ENCODE data around the gene FBXL19.
A peak's percentile ranks its signal among the peaks of the same experiment; 100 is the strongest.

FBXL19 gene

DNA sequence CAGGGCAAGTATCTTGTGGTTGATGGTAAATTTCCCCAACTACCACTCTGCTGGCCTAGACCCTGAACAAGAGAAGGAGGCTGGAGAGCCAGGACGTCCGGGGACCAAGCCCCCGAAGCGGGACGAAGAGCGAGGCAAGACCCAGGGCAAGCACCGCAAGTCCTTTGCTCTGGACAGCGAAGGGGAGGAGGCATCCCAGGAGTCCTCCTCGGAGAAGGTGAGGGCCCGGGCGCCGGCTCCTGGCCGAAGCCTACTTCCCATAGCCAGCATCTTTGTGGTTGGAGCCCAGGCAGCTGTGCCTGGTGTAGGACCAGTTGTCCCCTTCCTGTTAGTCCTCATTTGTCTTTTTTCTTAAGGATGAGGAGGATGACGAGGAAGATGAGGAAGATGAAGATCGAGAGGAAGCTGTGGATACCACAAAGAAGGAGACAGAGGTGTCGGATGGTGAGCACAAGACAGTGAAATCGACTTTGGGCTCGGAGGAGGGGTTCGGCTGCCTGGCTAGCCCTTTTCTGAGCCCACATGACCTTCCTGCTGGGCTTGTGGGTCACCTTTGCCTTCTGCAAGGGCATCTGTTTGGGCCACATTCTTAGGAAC, 46.0 kb downstream of the FBXL19 start:
- Histone ChIP-seq H3K27ac (ENCODE audit: extremely low read depth, low read depth, low read length) (no peak overlapping the region), H3K4me3 (ENCODE audit: low read depth, low read length) (no peak overlapping the region), H3K9me3 (ENCODE audit: control insufficient read depth, insufficient read depth, low read depth, low read length) (no peaks in the 10 kb centered on the region), H3K4me1 (ENCODE audit: control insufficient read depth, insufficient read depth, low read length) (no peaks in the 10 kb centered on the region), H3K36me3 (ENCODE audit: control insufficient read depth in 2 of 2, insufficient read depth in 1 of 2, low read length in 2 of 2) (peaks cover 69 to 92% of the 10 kb centered on the region in 2 experiments)
- no peak for TF ChIP-seq ZNF16 (tag by site-specific recombination; IDR thresholded peaks at IDR 0.05; ENCODE audit: low read depth)
- no peak for TF ChIP-seq ZNF398 (tag by site-specific recombination; IDR thresholded peaks at IDR 0.05)
- no peak for TF ChIP-seq SCRT2 (tag by site-specific recombination; IDR thresholded peaks at IDR 0.05)
- no peak for TF ChIP-seq ZNF175 (tag by site-specific recombination; IDR thresholded peaks at IDR 0.05)
- TF ChIP-seq ZNF423 (tag by site-specific recombination; IDR thresholded peaks at IDR 0.05): no peak
- TF ChIP-seq, protein P1, sequence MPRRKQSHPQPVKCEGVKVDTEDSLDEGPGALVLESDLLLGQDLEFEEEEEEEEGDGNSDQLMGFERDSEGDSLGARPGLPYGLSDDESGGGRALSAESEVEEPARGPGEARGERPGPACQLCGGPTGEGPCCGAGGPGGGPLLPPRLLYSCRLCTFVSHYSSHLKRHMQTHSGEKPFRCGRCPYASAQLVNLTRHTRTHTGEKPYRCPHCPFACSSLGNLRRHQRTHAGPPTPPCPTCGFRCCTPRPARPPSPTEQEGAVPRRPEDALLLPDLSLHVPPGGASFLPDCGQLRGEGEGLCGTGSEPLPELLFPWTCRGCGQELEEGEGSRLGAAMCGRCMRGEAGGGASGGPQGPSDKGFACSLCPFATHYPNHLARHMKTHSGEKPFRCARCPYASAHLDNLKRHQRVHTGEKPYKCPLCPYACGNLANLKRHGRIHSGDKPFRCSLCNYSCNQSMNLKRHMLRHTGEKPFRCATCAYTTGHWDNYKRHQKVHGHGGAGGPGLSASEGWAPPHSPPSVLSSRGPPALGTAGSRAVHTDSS (tag by site-specific recombination; IDR thresholded peaks at IDR 0.05): peak; percentile 96
- POLR2A ChIA-PET: interaction anchor here (0.6 to 2.6 kb wide), 3 partner anchors 10 to 293 kb away, joined by 3 to 11 read pairs (median 9); no protein-coding TSS in a partner anchor
- CTCF ChIA-PET: interaction anchor here (0.8 to 1.1 kb wide), 3 partner anchors 16 to 27 kb away, joined by 3 read pairs; no protein-coding TSS in a partner anchor

DNA sequence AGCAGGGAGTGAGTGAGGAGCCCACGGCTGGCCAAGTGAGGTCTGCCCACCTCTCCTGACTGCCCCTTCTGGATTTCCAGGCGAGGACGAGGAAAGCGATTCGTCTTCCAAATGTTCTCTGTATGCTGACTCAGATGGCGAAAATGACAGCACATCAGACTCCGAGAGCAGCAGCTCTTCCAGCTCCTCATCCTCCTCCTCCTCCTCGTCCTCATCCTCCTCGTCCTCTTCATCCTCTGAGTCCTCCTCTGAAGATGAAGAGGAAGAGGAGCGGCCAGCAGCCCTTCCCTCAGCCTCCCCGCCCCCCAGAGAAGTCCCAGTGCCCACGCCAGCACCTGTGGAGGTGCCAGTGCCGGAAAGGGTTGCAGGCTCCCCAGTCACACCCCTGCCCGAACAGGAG, 47.9 kb downstream of the FBXL19 start:
- H3K4me3 ChIP-seq (ENCODE audit: low read depth, low read length): no peak overlapping the region
- TF ChIP-seq, protein P2, sequence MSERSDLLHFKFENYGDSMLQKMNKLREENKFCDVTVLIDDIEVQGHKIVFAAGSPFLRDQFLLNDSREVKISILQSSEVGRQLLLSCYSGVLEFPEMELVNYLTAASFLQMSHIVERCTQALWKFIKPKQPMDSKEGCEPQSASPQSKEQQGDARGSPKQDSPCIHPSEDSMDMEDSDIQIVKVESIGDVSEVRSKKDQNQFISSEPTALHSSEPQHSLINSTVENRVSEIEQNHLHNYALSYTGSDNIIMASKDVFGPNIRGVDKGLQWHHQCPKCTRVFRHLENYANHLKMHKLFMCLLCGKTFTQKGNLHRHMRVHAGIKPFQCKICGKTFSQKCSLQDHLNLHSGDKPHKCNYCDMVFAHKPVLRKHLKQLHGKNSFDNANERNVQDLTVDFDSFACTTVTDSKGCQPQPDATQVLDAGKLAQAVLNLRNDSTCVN (tag by site-specific recombination; optimal IDR thresholded peaks at IDR 0.05): no peak
- TF ChIP-seq, protein P1 (tag by site-specific recombination; IDR thresholded peaks at IDR 0.05): peak; percentile 93
- TF ChIP-seq ZIC2 (tag by site-specific recombination; IDR thresholded peaks at IDR 0.05) (no peak), ZNF555 (tag by site-specific recombination; conservative IDR thresholded peaks at IDR 0.05) (no peak), ZNF529 (tag by site-specific recombination; IDR thresholded peaks at IDR 0.05; ENCODE audit: insufficient replicate concordance) (no peak), ZNF10 (tag by site-specific recombination; IDR thresholded peaks at IDR 0.05) (no peak)
- no peak overlapping the region for H3K27ac ChIP-seq (ENCODE audit: extremely low read depth, low read depth, low read length)
- H3K9me3 ChIP-seq (ENCODE audit: control insufficient read depth, insufficient read depth, low read depth, low read length): no peaks in the 10 kb centered on the region
- POLR2A ChIA-PET: interaction anchor here (0.6 to 2.6 kb wide), 2 partner anchors 12 to 227 kb away, joined by 3 to 9 read pairs; no protein-coding TSS in a partner anchor
- peaks cover 84 to 93% of the 10 kb centered on the region in 2 experiments for H3K36me3 ChIP-seq (ENCODE audit: control insufficient read depth in 2 of 2, insufficient read depth in 1 of 2, low read length in 2 of 2)
- no peaks in the 10 kb centered on the region for H3K4me1 ChIP-seq (ENCODE audit: control insufficient read depth, insufficient read depth, low read length)
- CTCF ChIA-PET: interaction anchor here (0.6 to 2.3 kb wide), 3 partner anchors 12 to 49 kb away, joined by 3 to 7 read pairs (median 4); no protein-coding TSS in a partner anchor

DNA sequence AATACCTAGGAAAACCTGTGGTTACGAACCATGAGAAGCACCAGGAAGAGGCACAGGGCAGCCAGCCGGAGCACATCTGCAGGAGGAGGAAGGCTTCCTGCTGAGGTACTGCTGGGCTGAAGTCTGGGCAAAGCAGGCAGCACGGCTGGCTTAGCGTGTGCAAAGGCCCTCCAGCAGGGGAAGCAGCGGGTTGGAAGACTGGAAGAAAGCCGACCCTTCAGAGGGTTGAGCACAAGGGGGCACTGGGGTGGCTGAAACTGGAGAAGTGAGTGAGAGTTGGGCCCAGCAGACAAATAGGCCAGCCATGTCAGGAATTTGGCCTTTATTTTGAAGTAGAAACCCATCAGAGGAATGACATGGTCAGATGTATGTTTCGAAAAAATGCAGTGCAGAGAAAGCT, 49.5 kb downstream of the FBXL19 start:
- ChIA-PET POLR2A (interaction anchor here (1.0 kb wide), 1 partner anchor 10 kb away, joined by 4 read pairs; no protein-coding TSS in a partner anchor), CTCF (interaction anchor here (0.8 to 2.3 kb wide), 4 partner anchors 13 to 42 kb away, joined by 3 to 7 read pairs (median 4); no protein-coding TSS in a partner anchor)
- Histone ChIP-seq H3K4me3 (ENCODE audit: low read depth, low read length) (no peak overlapping the region), H3K4me1 (ENCODE audit: control insufficient read depth, insufficient read depth, low read length) (no peaks in the 10 kb centered on the region), H3K9me3 (ENCODE audit: control insufficient read depth, insufficient read depth, low read depth, low read length) (no peaks in the 10 kb centered on the region), H3K36me3 (ENCODE audit: control insufficient read depth in 2 of 2, insufficient read depth in 1 of 2, low read length in 2 of 2) (peaks cover 78 to 93% of the 10 kb centered on the region in 2 experiments), H3K27ac (ENCODE audit: extremely low read depth, low read depth, low read length) (no peak overlapping the region)
- no peak for TF ChIP-seq ZNF791 (tag by site-specific recombination; IDR thresholded peaks at IDR 0.05)
- TF ChIP-seq MEIS1 (CRISPR knock-in tag; IDR thresholded peaks at IDR 0.05; ENCODE audit: borderline replicate concordance): no peak
- TF ChIP-seq, protein P3, sequence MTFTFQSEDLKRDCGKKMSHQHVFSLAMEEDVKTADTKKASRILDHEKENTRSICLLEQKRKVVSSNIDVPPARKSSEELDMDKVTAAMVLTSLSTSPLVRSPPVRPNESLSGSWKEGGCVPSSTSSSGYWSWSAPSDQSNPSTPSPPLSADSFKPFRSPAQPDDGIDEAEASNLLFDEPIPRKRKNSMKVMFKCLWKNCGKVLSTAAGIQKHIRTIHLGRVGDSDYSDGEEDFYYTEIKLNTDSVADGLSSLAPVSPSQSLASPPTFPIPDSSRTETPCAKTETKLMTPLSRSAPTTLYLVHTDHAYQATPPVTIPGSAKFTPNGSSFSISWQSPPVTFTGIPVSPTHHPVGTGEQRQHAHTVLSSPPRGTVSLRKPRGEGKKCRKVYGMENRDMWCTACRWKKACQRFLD (tag by site-specific recombination; IDR thresholded peaks at IDR 0.05): no peak
- TF ChIP-seq ZNF555 (tag by site-specific recombination; conservative IDR thresholded peaks at IDR 0.05): no peak
- TF ChIP-seq ZNF776 (tag by site-specific recombination; IDR thresholded peaks at IDR 0.05; ENCODE audit: borderline replicate concordance): no peak
- TF ChIP-seq ZNF600 (tag by site-specific recombination; IDR thresholded peaks at IDR 0.05): peak; percentile 80; the same call in 1 of the 2 replicates
- no peak for TF ChIP-seq WT1 (tag by site-specific recombination; IDR thresholded peaks at IDR 0.05)
- no peak for TF ChIP-seq ZNF184 (tag by site-specific recombination; IDR thresholded peaks at IDR 0.05)
- no peak for TF ChIP-seq ZNF416 (tag by site-specific recombination; IDR thresholded peaks at IDR 0.05)
- TF ChIP-seq, protein P4, sequence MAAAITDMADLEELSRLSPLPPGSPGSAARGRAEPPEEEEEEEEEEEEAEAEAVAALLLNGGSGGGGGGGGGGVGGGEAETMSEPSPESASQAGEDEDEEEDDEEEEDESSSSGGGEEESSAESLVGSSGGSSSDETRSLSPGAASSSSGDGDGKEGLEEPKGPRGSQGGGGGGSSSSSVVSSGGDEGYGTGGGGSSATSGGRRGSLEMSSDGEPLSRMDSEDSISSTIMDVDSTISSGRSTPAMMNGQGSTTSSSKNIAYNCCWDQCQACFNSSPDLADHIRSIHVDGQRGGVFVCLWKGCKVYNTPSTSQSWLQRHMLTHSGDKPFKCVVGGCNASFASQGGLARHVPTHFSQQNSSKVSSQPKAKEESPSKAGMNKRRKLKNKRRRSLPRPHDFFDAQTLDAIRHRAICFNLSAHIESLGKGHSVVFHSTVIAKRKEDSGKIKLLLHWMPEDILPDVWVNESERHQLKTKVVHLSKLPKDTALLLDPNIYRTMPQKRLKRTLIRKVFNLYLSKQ (tag by site-specific recombination; IDR thresholded peaks at IDR 0.05; ENCODE audit: borderline replicate concordance): no peak
- no peak for TF ChIP-seq ZNF48 (tag by site-specific recombination; IDR thresholded peaks at IDR 0.05)
